ENCODE data around the gene CKS1B. TPM values are rescaled to one million over a fixed set of nuclear protein-coding genes. Genes with fewer than 3 reads are reported as not detected.
A peak's percentile ranks its signal among the peaks of the same experiment; 100 is the strongest.

CKS1B gene
- total RNA-seq, 1 donor from 2014 or later = 72.4 TPM

DNA sequence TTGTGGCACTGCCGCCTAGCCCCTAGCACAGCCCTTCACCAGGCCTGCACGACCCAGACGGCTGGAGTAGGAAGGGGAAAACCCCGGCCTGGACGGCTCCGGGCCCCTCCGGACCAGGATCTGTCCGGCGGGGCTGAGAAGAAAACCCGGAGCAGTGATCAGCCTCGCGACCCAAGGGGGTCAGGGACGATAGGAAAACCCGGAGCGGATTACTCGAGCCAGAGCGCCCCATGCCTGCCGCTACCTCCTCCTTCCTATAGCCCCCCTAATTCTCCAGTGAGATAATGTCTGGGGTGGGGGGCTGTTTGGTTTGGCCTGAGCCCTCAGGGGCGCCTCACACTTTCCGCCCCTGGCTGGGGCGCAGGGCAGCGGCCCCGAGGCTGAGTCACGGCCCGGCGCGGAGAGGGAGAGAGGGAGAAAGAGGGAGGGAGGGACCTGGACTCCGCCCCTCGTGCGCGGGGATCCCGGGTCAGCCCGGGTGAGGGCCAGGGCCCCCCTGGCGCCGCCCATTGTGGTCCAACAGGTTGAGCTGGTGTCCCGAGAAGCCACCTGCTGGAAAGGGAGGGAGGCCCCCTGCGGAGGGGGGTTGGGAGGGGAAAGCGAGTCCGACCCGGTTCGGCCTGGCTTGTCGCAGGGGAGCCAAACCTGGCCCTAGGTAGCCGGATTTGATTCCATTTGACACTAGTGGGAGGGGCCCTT lies 26.4 kb downstream of the CKS1B start:
- H3K27me3 ChIP-seq (ENCODE audit: control insufficient read depth, insufficient read depth, low read length) = no peaks in the 10 kb centered on the region
- TF ChIP-seq, protein P1, sequence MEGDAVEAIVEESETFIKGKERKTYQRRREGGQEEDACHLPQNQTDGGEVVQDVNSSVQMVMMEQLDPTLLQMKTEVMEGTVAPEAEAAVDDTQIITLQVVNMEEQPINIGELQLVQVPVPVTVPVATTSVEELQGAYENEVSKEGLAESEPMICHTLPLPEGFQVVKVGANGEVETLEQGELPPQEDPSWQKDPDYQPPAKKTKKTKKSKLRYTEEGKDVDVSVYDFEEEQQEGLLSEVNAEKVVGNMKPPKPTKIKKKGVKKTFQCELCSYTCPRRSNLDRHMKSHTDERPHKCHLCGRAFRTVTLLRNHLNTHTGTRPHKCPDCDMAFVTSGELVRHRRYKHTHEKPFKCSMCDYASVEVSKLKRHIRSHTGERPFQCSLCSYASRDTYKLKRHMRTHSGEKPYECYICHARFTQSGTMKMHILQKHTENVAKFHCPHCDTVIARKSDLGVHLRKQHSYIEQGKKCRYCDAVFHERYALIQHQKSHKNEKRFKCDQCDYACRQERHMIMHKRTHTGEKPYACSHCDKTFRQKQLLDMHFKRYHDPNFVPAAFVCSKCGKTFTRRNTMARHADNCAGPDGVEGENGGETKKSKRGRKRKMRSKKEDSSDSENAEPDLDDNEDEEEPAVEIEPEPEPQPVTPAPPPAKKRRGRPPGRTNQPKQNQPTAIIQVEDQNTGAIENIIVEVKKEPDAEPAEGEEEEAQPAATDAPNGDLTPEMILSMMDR (IDR thresholded peaks at IDR 0.05; ENCODE audit: insufficient read depth, low read length, poor library complexity, severe bottlenecking) = peak; percentile 1
- DNase-seq (ENCODE audit: low read depth) = no peak
- H3K36me3 ChIP-seq (ENCODE audit: control insufficient read depth, insufficient read depth, low read length) = no peaks in the 10 kb centered on the region
- peak overlapping the region; percentile 94 for H3K4me3 ChIP-seq (ENCODE audit: low read depth, low read length)

DNA sequence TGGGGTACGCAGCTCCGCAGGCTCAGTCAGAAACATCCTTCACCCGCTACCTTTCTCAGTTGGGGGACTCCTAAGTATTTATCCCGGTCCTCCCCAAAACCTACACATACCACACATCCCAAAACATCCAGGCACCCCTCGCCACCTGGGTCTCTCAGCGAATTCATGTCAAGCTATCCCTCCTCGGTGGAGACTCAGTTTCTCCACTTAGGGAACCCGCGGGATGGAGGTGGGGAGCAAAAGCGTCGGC lies 26.9 kb downstream of the CKS1B start:
- Histone ChIP-seq H3K4me3 (ENCODE audit: low read depth, low read length) (peak overlapping the region; percentile 94), H3K36me3 (ENCODE audit: control insufficient read depth, insufficient read depth, low read length) (no peaks in the 10 kb centered on the region), H3K27me3 (ENCODE audit: control insufficient read depth, insufficient read depth, low read length) (no peaks in the 10 kb centered on the region)
- TF ChIP-seq, protein P1 (IDR thresholded peaks at IDR 0.05; ENCODE audit: insufficient read depth, low read length, poor library complexity, severe bottlenecking) = no peak
- DNase-seq (ENCODE audit: low read depth) = no peak

DNA sequence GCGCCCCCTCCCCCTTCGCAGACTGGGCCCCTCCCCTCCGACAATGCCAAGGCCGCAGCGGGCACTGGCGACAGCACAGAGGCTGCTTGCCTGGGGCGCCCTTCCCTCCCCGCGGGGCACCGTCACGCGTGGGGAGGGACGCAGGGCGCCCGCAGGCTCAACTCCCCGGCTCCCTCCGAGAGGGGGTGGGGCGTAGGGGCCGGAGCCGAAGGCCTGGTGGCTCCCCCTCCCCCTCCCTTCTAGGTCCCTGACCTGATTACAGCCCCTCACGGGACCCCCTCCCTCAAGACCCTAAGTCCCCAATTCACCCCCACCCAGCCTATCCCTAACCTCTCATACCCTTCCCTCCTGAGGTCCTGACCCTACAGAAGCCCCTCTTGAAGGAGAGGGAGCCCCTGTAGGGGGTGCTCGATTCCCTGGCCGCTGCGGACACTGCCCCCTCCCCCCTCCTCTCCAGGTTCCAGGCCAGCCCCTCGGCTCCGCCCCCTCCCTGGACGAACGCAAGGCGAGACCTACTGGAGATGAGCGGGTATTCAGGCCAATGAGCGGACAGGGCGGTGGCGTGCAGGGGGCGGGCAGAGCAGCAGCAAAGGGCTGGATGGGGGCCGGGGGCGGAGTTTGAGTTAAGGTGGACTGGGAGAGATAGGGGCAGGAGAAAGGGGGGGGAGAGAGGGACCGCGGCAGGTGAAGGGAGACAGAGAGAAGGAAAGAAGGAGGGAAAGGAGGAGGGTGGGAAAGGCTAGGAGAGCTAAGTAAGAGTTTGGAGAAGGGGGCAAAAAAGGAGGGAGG lies 27.4 kb downstream of the CKS1B start:
- no peaks in the 10 kb centered on the region for H3K36me3 ChIP-seq (ENCODE audit: control insufficient read depth, insufficient read depth, low read length)
- peak overlapping the region; percentile 94 for H3K4me3 ChIP-seq (ENCODE audit: low read depth, low read length)
- TF ChIP-seq, protein P1 (IDR thresholded peaks at IDR 0.05; ENCODE audit: insufficient read depth, low read length, poor library complexity, severe bottlenecking) = peak; percentile 76
- peak; percentile 94 for DNase-seq (ENCODE audit: low read depth)
- H3K27me3 ChIP-seq (ENCODE audit: control insufficient read depth, insufficient read depth, low read length) = no peaks in the 10 kb centered on the region

DNA sequence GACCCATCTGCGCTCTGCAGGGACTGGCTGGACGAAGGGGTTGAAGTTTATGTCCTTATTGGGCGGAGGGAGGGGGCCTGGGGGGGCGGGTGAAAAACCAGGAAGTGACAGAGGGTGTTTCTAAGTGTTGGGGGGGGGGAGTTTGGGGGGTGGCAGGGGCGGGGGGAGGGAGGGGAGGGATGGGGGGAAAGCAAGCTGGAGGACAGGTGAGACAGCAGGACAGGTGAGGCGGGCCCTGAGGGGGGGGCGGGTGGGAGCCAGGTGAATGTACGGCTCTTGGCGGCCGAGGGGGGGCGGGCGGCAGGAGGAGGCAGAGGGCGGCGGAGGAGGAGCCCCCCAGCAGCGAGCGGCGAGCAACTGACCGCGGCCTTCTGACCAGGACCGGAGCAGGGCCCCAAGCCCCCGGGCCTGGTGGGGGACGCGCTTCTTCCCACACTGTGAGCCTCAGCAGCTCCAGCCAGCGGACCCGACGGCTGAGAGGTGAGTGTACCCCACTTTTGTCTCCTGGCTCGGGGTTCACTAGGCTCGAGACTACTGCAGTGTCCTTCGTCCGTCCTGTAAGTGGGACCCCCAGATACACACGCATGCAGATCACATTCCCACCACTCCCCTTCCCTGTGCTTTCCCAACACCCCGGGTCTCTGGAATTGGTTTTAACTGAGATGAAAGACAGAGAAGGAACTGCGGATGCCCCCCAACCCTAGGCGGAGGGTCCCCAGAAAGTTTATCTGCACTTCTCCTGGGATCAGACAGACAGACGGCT lies 28.2 kb downstream of the CKS1B start, which contains the start of gene ZBTB7B:
Gene ZBTB7B, plus strand, starts transcription at position 339 of the 763 bp plus-strand sequence. CDS start 11,859 bp downstream, outside the sequence.
- no peak for DNase-seq (ENCODE audit: low read depth)
- no peaks in the 10 kb centered on the region for H3K27me3 ChIP-seq (ENCODE audit: control insufficient read depth, insufficient read depth, low read length)
- no peaks in the 10 kb centered on the region for H3K36me3 ChIP-seq (ENCODE audit: control insufficient read depth, insufficient read depth, low read length)
- peak within 1 kb of the TSS; percentile 94 for H3K4me3 ChIP-seq (ENCODE audit: low read depth, low read length)
- TF ChIP-seq, protein P1 (IDR thresholded peaks at IDR 0.05; ENCODE audit: insufficient read depth, low read length, poor library complexity, severe bottlenecking) = no peak

DNA sequence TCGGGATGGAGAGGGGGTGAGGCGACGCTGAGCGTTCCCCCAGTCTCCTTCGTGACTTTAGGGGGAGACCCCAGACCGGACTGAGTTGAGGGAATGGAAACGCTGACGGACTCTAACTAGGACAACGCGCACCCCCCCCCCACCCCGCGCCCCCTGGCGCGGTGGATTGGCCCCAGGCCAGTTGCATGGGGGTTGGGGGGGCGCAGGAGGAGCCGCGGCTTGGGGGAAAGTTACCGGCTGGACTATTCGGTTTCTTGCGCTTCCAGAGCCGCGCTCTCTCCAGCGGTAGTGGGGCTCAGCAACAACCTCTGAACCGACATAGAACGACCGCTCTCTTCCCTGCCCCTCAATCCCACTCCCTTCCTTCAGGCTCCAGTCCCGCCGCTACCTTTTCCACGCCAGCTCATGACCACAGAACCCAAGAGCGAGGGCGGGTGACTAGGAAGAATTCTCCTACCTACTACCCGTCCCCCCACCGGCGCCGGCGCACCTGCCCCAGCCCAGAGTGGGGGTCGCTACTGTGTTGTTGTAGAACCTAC lies 28.8 kb downstream of the CKS1B start:
- H3K4me3 ChIP-seq (ENCODE audit: low read depth, low read length) = peak overlapping the region; percentile 94
- DNase-seq (ENCODE audit: low read depth) = no peak
- TF ChIP-seq, protein P1 (IDR thresholded peaks at IDR 0.05; ENCODE audit: insufficient read depth, low read length, poor library complexity, severe bottlenecking) = no peak
- no peaks in the 10 kb centered on the region for H3K36me3 ChIP-seq (ENCODE audit: control insufficient read depth, insufficient read depth, low read length)
- no peaks in the 10 kb centered on the region for H3K27me3 ChIP-seq (ENCODE audit: control insufficient read depth, insufficient read depth, low read length)
